H9 (cell line): ENCODE measurements around the gene PTPRF. TPM values are rescaled to one million over a fixed set of nuclear protein-coding genes. Genes with fewer than 3 reads are reported as not detected.

Source experiments
- DNase-seq: peaks from one replicate; pipeline ENCODE4 v3.0.0-alpha.2; 2017
- H2AFZ ChIP-seq: one replicate; pipeline ENCODE4 v1.6.1; 2013; ENCODE audit warnings: mild to moderate bottlenecking, low read length, control low read depth, moderate library complexity
- H2AK5ac ChIP-seq: 2 replicates; pipeline ENCODE4 v1.6.1; 2013; ENCODE audit warnings: low read length, control low read depth, mixed read lengths; ENCODE audit not compliant: insufficient read length
- H2BK120ac ChIP-seq: one replicate; pipeline ENCODE4 v1.6.1; 2013; ENCODE audit warnings: low read depth, mild to moderate bottlenecking, low read length, control low read depth, inconsistent platforms; ENCODE audit not compliant: poor library complexity, severe bottlenecking
- H2BK12ac ChIP-seq: 2 replicates; pipeline ENCODE4 v1.6.1; 2013; ENCODE audit warnings: low read length, control low read depth, mixed read lengths, low read depth; ENCODE audit not compliant: insufficient read length
- H2BK15ac ChIP-seq: 2 replicates; pipeline ENCODE4 v1.6.1; 2013; ENCODE audit warnings: low read depth, low read length, control low read depth
- H2BK20ac ChIP-seq: one replicate; pipeline ENCODE4 v1.6.1; 2013; ENCODE audit warnings: low read depth, mild to moderate bottlenecking, low read length, control low read depth, inconsistent platforms; ENCODE audit not compliant: poor library complexity, severe bottlenecking
- H2BK5ac ChIP-seq: 2 replicates; pipeline ENCODE4 v1.6.1; 2013; ENCODE audit warnings: low read length, control low read depth, mixed read lengths; ENCODE audit not compliant: insufficient read length
- H3K14ac ChIP-seq: 2 replicates; pipeline ENCODE4 v1.6.1; 2013; ENCODE audit warnings: low read length, control low read depth; ENCODE audit not compliant: insufficient read depth
- H3K18ac ChIP-seq: 2 replicates; pipeline ENCODE4 v1.6.1; 2013; ENCODE audit warnings: low read depth, mild to moderate bottlenecking, mixed read lengths, low read length, control low read depth; ENCODE audit not compliant: insufficient read length
- H3K23ac ChIP-seq: 2 replicates; pipeline ENCODE4 v1.6.1; 2013; ENCODE audit warnings: low read length, control low read depth, mixed read lengths, low read depth; ENCODE audit not compliant: insufficient read length
- H3K23me2 ChIP-seq: 2 replicates; pipeline ENCODE4 v1.6.1; 2013; ENCODE audit warnings: low read depth, mild to moderate bottlenecking, mixed read lengths, low read length, control low read depth; ENCODE audit not compliant: insufficient read length, poor library complexity, severe bottlenecking
- H3K27ac ChIP-seq: 2 replicates; pipeline ENCODE4 v1.5.1; 2013; ENCODE audit warnings: low read length, control low read depth, mixed read lengths, low read depth; ENCODE audit not compliant: insufficient read length
- H3K27me3 ChIP-seq: 2 replicates; pipeline ENCODE4 v1.6.1; 2013; ENCODE audit warnings: low read length, control low read depth, inconsistent platforms; ENCODE audit not compliant: insufficient read depth
- H3K4ac ChIP-seq: 2 replicates; pipeline ENCODE4 v1.6.1; 2013; ENCODE audit warnings: low read depth, mild to moderate bottlenecking, control low read depth, inconsistent platforms, low read length, moderate library complexity
- H3K4me1 ChIP-seq: 2 replicates; pipeline ENCODE4 v1.6.1; 2013; ENCODE audit warnings: low read length, control low read depth, inconsistent platforms; ENCODE audit not compliant: insufficient read depth
- H3K4me2 ChIP-seq: 2 replicates; pipeline ENCODE4 v1.6.1; 2013; ENCODE audit warnings: low read length, control low read depth, mixed read lengths; ENCODE audit not compliant: insufficient read length, insufficient read depth
- H3K56ac ChIP-seq: 2 replicates; pipeline ENCODE4 v1.6.1; 2013; ENCODE audit warnings: low read depth, mild to moderate bottlenecking, mixed read lengths, low read length, control low read depth; ENCODE audit not compliant: insufficient read length
- H3K79me1 ChIP-seq: 2 replicates; pipeline ENCODE4 v1.6.1; 2013; ENCODE audit warnings: low read depth, mild to moderate bottlenecking, moderate library complexity, low read length, control low read depth, inconsistent platforms; ENCODE audit not compliant: insufficient read depth, poor library complexity, severe bottlenecking
- H3K79me2 ChIP-seq: 2 replicates; pipeline ENCODE4 v1.6.1; 2013; ENCODE audit warnings: low read length, control low read depth, inconsistent platforms; ENCODE audit not compliant: insufficient read depth
- H3K9ac ChIP-seq: 2 replicates; pipeline ENCODE4 v1.6.1; 2013; ENCODE audit warnings: low read length, control low read depth, mixed read lengths; ENCODE audit not compliant: insufficient read length; ENCODE audit errors: extremely low read depth
- H3K9me3 ChIP-seq: one replicate; pipeline ENCODE4 v1.6.1; 2013; ENCODE audit warnings: low read depth, low read length, inconsistent platforms; ENCODE audit not compliant: control insufficient read depth
- H3T11ph ChIP-seq: one replicate; pipeline ENCODE4 v1.6.1; 2013; ENCODE audit warnings: mild to moderate bottlenecking, low read length, control low read depth, inconsistent platforms
- H4K20me1 ChIP-seq: one replicate; pipeline ENCODE4 v1.6.1; 2013; ENCODE audit not compliant: control insufficient read depth, insufficient read length, insufficient read depth
- H4K5ac ChIP-seq: 2 replicates; pipeline ENCODE4 v1.6.1; 2013; ENCODE audit warnings: low read depth, mild to moderate bottlenecking, mixed read lengths, low read length, control low read depth; ENCODE audit not compliant: insufficient read length
- H4K8ac ChIP-seq: replicated peaks from 2 replicates; pipeline ENCODE4 v1.6.1; 2013; ENCODE audit warnings: low read length, control low read depth, mixed read lengths, low read depth; ENCODE audit not compliant: insufficient read length
- H4K91ac ChIP-seq: 2 replicates; pipeline ENCODE4 v1.6.1; 2013; ENCODE audit warnings: low read depth, mild to moderate bottlenecking, moderate library complexity, mixed read lengths, low read length, control low read depth; ENCODE audit not compliant: insufficient read length
- H3K27ac Mint-ChIP-seq, 3 experiments: 2 replicates in 2 of 3; 3 replicates in 1 of 3; pipeline ENCODE4 v1.8.0; 2020 to 2021; ENCODE audit warnings: mixed read lengths in 3 of 3, mild to moderate bottlenecking in 1 of 3, moderate library complexity in 1 of 3
- H3K27me3 Mint-ChIP-seq: 2 replicates; pipeline ENCODE4 v1.8.0; 2021; ENCODE audit warnings: low read depth, mild to moderate bottlenecking, moderate library complexity, mixed read lengths
- H3K36me3 Mint-ChIP-seq, 3 experiments: 2 replicates in 2 of 3; 3 replicates in 1 of 3; pipeline ENCODE4 v1.8.0; 2020 to 2021; ENCODE audit warnings: low read depth in 3 of 3, mixed read lengths in 3 of 3; ENCODE audit not compliant: insufficient read depth in 1 of 3
- H3K4me1 Mint-ChIP-seq, 2 experiments: 2 replicates each; pipeline ENCODE4 v1.8.0; 2020; ENCODE audit warnings: mixed read lengths in 2 of 2
- H3K4me3 Mint-ChIP-seq, 2 experiments: 2 replicates in 1 of 2; 3 replicates in 1 of 2; pipeline ENCODE4 v1.8.0; 2020 to 2021; ENCODE audit warnings: mild to moderate bottlenecking in 2 of 2, mixed read lengths in 2 of 2, moderate library complexity in 1 of 2
- H3K9me3 Mint-ChIP-seq, 2 experiments: 2 replicates in 1 of 2; 3 replicates in 1 of 2; pipeline ENCODE4 v1.8.0; 2020; ENCODE audit warnings: mild to moderate bottlenecking in 2 of 2, mixed read lengths in 2 of 2, moderate library complexity in 1 of 2
- CTCF ChIP-seq: fragments of 200-600 bp; sonication (generic); conservative IDR thresholded peaks from 3 replicates; pipeline ENCODE4 v1.8.0; 2021; ENCODE audit warnings: antibody characterized with exemption, mild to moderate bottlenecking
- WGBS: extraction: QIAGEN DNeasy Blood & Tissue Kit; methylation state at CpG from one replicate; pipeline ENCODE4 v1.1.7; 2013; ENCODE audit warnings: missing lambda C conversion rate, low lambda C conversion rate, mixed read lengths; ENCODE audit not compliant: insufficient read length; ENCODE audit errors: extremely low coverage; 5-methylcytosine and 5-hydroxymethylcytosine counted together
- total RNA-seq: library from RNA; stranded (reverse); gene quantifications from 2 replicates; pipeline ENCODE4 v1.2.1, GENCODE V29; 2021

PTPRF gene
- total RNA-seq, 1 experiment from 2014 or later = 193 TPM

GRCh38 chr1:43608827-43609226 is 78.1 kb downstream of the PTPRF start:
- no CpG with 5 or more reads among the region's 5 CpGs for WGBS
- Histone ChIP-seq H2BK12ac (no peak overlapping the region), H3K9me3 (no peaks in the 10 kb centered on the region), H2AFZ (no peak overlapping the region), H2BK120ac (no peak overlapping the region), H3K23me2 (no peaks in the 10 kb centered on the region), H3K27me3 (no peaks in the 10 kb centered on the region), H3K23ac (no peak overlapping the region), H3K4me2 (no peak overlapping the region), H3T11ph (no peak overlapping the region), H3K14ac (no peak overlapping the region), H3K4me1 (no peaks in the 10 kb centered on the region), H4K5ac (no peak overlapping the region), H3K56ac (no peak overlapping the region), H2BK20ac (no peak overlapping the region), H4K20me1 (no peaks in the 10 kb centered on the region), H2BK5ac (no peak overlapping the region), H3K79me1 (no peaks in the 10 kb centered on the region), H3K18ac (no peak overlapping the region), H3K27ac (no peak overlapping the region), H3K79me2 (no peaks in the 10 kb centered on the region), H3K4ac (no peak overlapping the region), H2BK15ac (no peak overlapping the region), H2AK5ac (no peak overlapping the region), H3K9ac (no peak overlapping the region), H4K91ac (no peak overlapping the region), H4K8ac (no peak overlapping the region)
- no peak for DNase-seq
- peak overlapping the region in 1 of 3 experiments; percentile 81; a peak in 1 of 7 replicates for H3K27ac Mint-ChIP-seq
- H3K9me3 Mint-ChIP-seq = no peaks in the 10 kb centered on the region
- no peaks in the 10 kb centered on the region for H3K4me1 Mint-ChIP-seq
- no peaks in the 10 kb centered on the region for H3K27me3 Mint-ChIP-seq
- peaks cover 37 to 91% (median 83%) of the 10 kb centered on the region in 3 experiments; a peak in 6 of 7 replicates for H3K36me3 Mint-ChIP-seq
- H3K4me3 Mint-ChIP-seq = no peak overlapping the region
- no peak for TF ChIP-seq CTCF
